T47D (cell line): ENCODE measurements around the gene UNC93B1.
"Not testable (repeated sequence)": the region's sequence is repeated elsewhere in the genome, so short reads cannot be mapped to it uniquely, and the experiment has no call there.

Source experiments
- DNase-seq, 2 experiments: peaks; one replicate each; pipeline versions ENCODE4 v3.0.0 to v3.0.0-alpha.2; 2011 to 2012; ENCODE audit warnings: low read depth in 1 of 2, low spot score in 1 of 2
- JUND ChIP-seq: IDR thresholded peaks from 2 replicates; pipeline ENCODE4 v1.6.1; 2012; ENCODE audit warnings: low read depth
- in situ Hi-C: cut with HindIII; loops from 2 replicates; pipeline ENCODE4 v1.10.0; 2016; ENCODE audit warnings: low sequenced_read_pairs, low pct_unique_long_range_greater_than_20kb

The UNC93B1 gene

GRCh38 chr11:67996051-67996450 is 7.8 kb downstream of the UNC93B1 start:
- DNase-seq, result no peak
- no peak for TF ChIP-seq JUND
- in situ Hi-C loops, result no loop called here

- DNase-seq, in situ Hi-C loops: not testable (repeated sequence)
Measured at GRCh38 chr11:67995579-67995978, 8.3 kb downstream of the UNC93B1 start.

- in situ Hi-C loops, result not testable (repeated sequence)
Measured at GRCh38 chr11:67995129-67995528, 8.8 kb downstream of the UNC93B1 start.

GRCh38 chr11:67994387-67994786 is 9.5 kb downstream of the UNC93B1 start:
- in situ Hi-C loops, DNase-seq: not testable (repeated sequence)

More at GRCh38 chr11:67995129-67995528, 8.8 kb downstream of the UNC93B1 start:
- not testable (repeated sequence) for DNase-seq

- DNase-seq, result peak in 1 of 2 experiments; percentile 77
- in situ Hi-C loops, result not testable (repeated sequence)
Measured at GRCh38 chr11:67993821-67994220, 10.1 kb downstream of the UNC93B1 start.

- DNase-seq, in situ Hi-C loops: not testable (repeated sequence)
Measured at GRCh38 chr11:67991347-67992121, 12.4 kb downstream of the UNC93B1 start.

- in situ Hi-C loops, result not testable (repeated sequence)
Measured at GRCh38 chr11:67990546-67991346, 13.2 kb downstream of the UNC93B1 start.

GRCh38 chr11:67985302-67985701 is 18.6 kb downstream of the UNC93B1 start:
- in situ Hi-C loops, DNase-seq: not testable (repeated sequence)

More at GRCh38 chr11:67990546-67991346, 13.2 kb downstream of the UNC93B1 start:
- DNase-seq, result not testable (repeated sequence)

- TF ChIP-seq JUND, result no peak
- in situ Hi-C loops, result no loop called here
Measured at GRCh38 chr11:67983951-67984350, 19.9 kb downstream of the UNC93B1 start.

GRCh38 chr11:67982255-67982857 is 21.5 kb downstream of the UNC93B1 start:
- in situ Hi-C loops, DNase-seq: not testable (repeated sequence)

More at GRCh38 chr11:67983951-67984350, 19.9 kb downstream of the UNC93B1 start:
- no peak for DNase-seq

- in situ Hi-C loops, DNase-seq: not testable (repeated sequence)
Measured at GRCh38 chr11:67981226-67981625, 22.7 kb downstream of the UNC93B1 start.

GRCh38 chr11:67978766-67979418 is 25.0 kb downstream of the UNC93B1 start:
- in situ Hi-C loops, result not testable (repeated sequence)
- DNase-seq, result peak in 1 of 2 experiments; percentile 91

- in situ Hi-C loops, result not testable (repeated sequence)
Measured at GRCh38 chr11:67974746-67975145, 29.2 kb downstream of the UNC93B1 start.

GRCh38 chr11:67965830-67966348 is 38.0 kb downstream of the UNC93B1 start:
- in situ Hi-C loops, DNase-seq: not testable (repeated sequence)

More at GRCh38 chr11:67974746-67975145, 29.2 kb downstream of the UNC93B1 start:
- DNase-seq, result not testable (repeated sequence)

- in situ Hi-C loops, DNase-seq: not testable (repeated sequence)
Measured at GRCh38 chr11:67964746-67965145, 39.2 kb downstream of the UNC93B1 start.

GRCh38 chr11:67963879-67964278 is 40.0 kb downstream of the UNC93B1 start:
- in situ Hi-C loops, DNase-seq: not testable (repeated sequence)

- DNase-seq, in situ Hi-C loops: not testable (repeated sequence)
Measured at GRCh38 chr11:67963217-67963616, 40.7 kb downstream of the UNC93B1 start.
